ENCODE data around the gene EIF4B. TPM values are rescaled to one million over a fixed set of nuclear protein-coding genes. Genes with fewer than 3 reads are reported as not detected.

Gene EIF4B
- total and polyA plus RNA-seq, 2 of the 13 experiments (the other 11 are each of a cell fraction or from before 2014, with no cell fraction given): 416 to 548 TPM

DNA sequence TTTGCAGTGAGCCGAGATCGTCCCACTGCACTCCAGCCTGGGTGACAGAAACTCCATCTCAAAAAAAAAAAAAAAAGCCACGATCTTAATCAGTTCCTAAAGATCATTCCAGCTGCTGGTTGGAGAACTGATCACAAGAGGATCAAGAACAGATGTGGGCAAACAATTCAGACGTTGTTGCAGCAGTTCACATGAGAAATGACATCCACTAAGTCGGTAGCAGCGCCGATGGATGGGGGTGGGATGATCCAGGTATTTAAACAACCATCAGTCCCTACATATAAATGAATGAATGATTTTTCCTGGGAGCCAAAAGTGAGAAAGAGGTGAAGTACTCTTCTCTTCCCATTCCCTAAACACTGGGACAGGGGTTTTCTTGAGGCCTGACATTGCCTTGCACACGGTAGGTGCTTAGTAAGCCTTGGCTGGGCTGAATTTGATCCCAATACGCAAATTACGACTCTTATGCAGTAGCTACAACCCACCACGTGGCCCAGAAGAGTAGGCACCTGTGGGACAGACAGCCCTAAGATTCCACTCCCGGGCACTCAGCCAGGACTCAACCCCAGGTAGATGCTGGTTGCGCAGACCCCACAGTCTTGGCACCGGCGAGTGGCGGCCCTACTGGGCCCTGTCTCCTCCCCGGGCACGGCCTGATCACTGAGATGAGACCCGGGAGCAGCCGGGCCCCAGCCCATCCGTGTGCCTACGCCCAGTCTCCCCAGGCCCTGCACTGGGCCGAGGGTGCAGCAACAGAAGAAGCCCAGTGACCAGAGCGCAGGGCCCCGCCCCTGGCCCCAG lies 72.4 kb downstream of the EIF4B start (continued):
- peak; percentile 38; the same call in 1 of the 2 replicates for TF ChIP-seq MEIS2 (CRISPR knock-in tag; IDR thresholded peaks at IDR 0.05)
- TF ChIP-seq ARID2 (CRISPR knock-in tag; IDR thresholded peaks at IDR 0.05; ENCODE audit: borderline replicate concordance): no peak
- TF ChIP-seq JARID2 (CRISPR knock-in tag; IDR thresholded peaks at IDR 0.05; ENCODE audit: insufficient replicate concordance): peak; percentile 13
- TF ChIP-seq RFXAP (CRISPR knock-in tag; IDR thresholded peaks at IDR 0.05; ENCODE audit: borderline replicate concordance): no peak
- TF ChIP-seq ARHGAP35 (CRISPR knock-in tag; IDR thresholded peaks at IDR 0.05; ENCODE audit: borderline replicate concordance): 0 out of 2 replicates have a peak, but pooled peaks have one; percentile 26
- no peak for TF ChIP-seq SNRNP70 (IDR thresholded peaks at IDR 0.05; ENCODE audit: low read depth, low read length)
- TF ChIP-seq, protein P1, sequence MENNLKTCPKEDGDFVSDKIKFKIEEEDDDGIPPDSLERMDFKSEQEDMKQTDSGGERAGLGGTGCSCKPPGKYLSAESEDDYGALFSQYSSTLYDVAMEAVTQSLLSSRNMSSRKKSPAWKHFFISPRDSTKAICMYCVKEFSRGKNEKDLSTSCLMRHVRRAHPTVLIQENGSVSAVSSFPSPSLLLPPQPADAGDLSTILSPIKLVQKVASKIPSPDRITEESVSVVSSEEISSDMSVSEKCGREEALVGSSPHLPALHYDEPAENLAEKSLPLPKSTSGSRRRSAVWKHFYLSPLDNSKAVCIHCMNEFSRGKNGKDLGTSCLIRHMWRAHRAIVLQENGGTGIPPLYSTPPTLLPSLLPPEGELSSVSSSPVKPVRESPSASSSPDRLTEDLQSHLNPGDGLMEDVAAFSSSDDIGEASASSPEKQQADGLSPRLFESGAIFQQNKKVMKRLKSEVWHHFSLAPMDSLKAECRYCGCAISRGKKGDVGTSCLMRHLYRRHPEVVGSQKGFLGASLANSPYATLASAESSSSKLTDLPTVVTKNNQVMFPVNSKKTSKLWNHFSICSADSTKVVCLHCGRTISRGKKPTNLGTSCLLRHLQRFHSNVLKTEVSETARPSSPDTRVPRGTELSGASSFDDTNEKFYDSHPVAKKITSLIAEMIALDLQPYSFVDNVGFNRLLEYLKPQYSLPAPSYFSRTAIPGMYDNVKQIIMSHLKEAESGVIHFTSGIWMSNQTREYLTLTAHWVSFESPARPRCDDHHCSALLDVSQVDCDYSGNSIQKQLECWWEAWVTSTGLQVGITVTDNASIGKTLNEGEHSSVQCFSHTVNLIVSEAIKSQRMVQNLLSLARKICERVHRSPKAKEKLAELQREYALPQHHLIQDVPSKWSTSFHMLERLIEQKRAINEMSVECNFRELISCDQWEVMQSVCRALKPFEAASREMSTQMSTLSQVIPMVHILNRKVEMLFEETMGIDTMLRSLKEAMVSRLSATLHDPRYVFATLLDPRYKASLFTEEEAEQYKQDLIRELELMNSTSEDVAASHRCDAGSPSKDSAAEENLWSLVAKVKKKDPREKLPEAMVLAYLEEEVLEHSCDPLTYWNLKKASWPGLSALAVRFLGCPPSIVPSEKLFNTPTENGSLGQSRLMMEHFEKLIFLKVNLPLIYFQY (CRISPR knock-in tag; IDR thresholded peaks at IDR 0.05; ENCODE audit: borderline replicate concordance): peak; percentile 45
- no peak for TF ChIP-seq TMF1 (CRISPR knock-in tag; IDR thresholded peaks at IDR 0.05; ENCODE audit: low read depth)
- TF ChIP-seq BRCA1 (CRISPR knock-in tag; IDR thresholded peaks at IDR 0.05): no peak
- TF ChIP-seq POGZ (CRISPR knock-in tag; IDR thresholded peaks at IDR 0.05): peak; percentile 10; the same call in 1 of the 2 replicates
- TF ChIP-seq ZNF12 (CRISPR knock-in tag; IDR thresholded peaks at IDR 0.05): no peak
- TF ChIP-seq EHMT2 (IDR thresholded peaks at IDR 0.05; ENCODE audit: borderline replicate concordance, low read depth, low read length): no peak
- TF ChIP-seq MEIS1 (CRISPR knock-in tag; IDR thresholded peaks at IDR 0.05; ENCODE audit: borderline replicate concordance): 0 out of 2 replicates have a peak, but pooled peaks have one; percentile 44
- no peak for TF ChIP-seq ELF1 (CRISPR knock-in tag; IDR thresholded peaks at IDR 0.05)
- TF ChIP-seq ZNF543 (CRISPR knock-in tag; IDR thresholded peaks at IDR 0.05): peak; percentile 45; the same call in 1 of the 2 replicates
- TF ChIP-seq REL (CRISPR knock-in tag; conservative IDR thresholded peaks at IDR 0.05): no peak
- 0 out of 2 replicates have a peak, but pooled peaks have one; percentile 3 for TF ChIP-seq PITX1 (CRISPR knock-in tag; IDR thresholded peaks at IDR 0.05)
- TF ChIP-seq, protein P2, sequence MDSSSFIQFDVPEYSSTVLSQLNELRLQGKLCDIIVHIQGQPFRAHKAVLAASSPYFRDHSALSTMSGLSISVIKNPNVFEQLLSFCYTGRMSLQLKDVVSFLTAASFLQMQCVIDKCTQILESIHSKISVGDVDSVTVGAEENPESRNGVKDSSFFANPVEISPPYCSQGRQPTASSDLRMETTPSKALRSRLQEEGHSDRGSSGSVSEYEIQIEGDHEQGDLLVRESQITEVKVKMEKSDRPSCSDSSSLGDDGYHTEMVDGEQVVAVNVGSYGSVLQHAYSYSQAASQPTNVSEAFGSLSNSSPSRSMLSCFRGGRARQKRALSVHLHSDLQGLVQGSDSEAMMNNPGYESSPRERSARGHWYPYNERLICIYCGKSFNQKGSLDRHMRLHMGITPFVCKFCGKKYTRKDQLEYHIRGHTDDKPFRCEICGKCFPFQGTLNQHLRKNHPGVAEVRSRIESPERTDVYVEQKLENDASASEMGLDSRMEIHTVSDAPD (CRISPR knock-in tag; IDR thresholded peaks at IDR 0.05): no peak
- TF ChIP-seq ZNF816 (CRISPR knock-in tag; IDR thresholded peaks at IDR 0.05; ENCODE audit: borderline replicate concordance): no peak
- TF ChIP-seq ZBTB3 (CRISPR knock-in tag; IDR thresholded peaks at IDR 0.05; ENCODE audit: borderline replicate concordance, low read depth): no peak
- no peak for TF ChIP-seq ZNF563 (CRISPR knock-in tag; IDR thresholded peaks at IDR 0.05)
- 0 out of 2 replicates have a peak, but pooled peaks have one; percentile 12 for TF ChIP-seq ZNF160 (CRISPR knock-in tag; IDR thresholded peaks at IDR 0.05)
